ENCODE results near the gene OR2AG1. TPM values are rescaled to one million over a fixed set of nuclear protein-coding genes. Genes with fewer than 3 reads are reported as not detected.

OR2AG1 gene
- total and polyA plus RNA-seq, 12 donors = not detected

DNA sequence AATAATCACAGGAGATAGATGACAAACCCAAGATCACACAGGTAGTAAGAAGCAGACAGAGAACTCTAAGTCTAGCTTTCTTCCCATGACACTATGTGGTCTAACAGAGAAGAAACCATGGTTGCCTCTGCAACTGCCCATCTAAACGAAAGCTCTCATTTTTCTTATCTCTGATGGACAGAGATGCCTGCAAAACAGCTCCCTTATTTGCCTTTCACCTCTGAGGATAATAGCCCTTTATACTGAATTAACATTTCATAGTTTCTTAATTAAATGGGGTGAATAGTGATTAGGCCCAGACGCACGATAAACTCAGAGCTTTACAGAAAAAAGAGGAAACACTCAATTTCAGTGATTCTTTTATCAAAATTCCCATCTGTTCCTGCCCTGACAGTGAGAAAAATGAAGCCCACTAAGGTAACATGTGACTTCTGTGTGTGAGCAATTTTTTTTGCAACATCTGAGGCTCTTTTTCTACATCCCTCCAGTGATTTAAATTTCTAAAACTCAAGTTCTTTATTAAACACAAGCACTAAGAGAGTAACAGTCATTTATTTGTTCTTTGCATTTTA, 35.6 kb upstream of the OR2AG1 start:
- TF ChIP-seq, protein P1, sequence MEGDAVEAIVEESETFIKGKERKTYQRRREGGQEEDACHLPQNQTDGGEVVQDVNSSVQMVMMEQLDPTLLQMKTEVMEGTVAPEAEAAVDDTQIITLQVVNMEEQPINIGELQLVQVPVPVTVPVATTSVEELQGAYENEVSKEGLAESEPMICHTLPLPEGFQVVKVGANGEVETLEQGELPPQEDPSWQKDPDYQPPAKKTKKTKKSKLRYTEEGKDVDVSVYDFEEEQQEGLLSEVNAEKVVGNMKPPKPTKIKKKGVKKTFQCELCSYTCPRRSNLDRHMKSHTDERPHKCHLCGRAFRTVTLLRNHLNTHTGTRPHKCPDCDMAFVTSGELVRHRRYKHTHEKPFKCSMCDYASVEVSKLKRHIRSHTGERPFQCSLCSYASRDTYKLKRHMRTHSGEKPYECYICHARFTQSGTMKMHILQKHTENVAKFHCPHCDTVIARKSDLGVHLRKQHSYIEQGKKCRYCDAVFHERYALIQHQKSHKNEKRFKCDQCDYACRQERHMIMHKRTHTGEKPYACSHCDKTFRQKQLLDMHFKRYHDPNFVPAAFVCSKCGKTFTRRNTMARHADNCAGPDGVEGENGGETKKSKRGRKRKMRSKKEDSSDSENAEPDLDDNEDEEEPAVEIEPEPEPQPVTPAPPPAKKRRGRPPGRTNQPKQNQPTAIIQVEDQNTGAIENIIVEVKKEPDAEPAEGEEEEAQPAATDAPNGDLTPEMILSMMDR (IDR thresholded peaks at IDR 0.05) = no peak
- no peak for TF ChIP-seq POLR2A (IDR thresholded peaks at IDR 0.05)
- Histone ChIP-seq H3K4me1 (replicated peaks in 1 of 2) (no peaks in the 10 kb centered on the region), H3K27ac (no peak overlapping the region), H3K27me3 (no peaks in the 10 kb centered on the region), H3K9me3 (replicated peaks in 1 of 3) (no peaks in the 10 kb centered on the region), H3K4me3 (no peak overlapping the region), H3K36me3 (replicated peaks in 1 of 2) (no peaks in the 10 kb centered on the region)
- 55 to 74% (median 57%) methylated on average over 3 of the region's 3 CpGs for WGBS, 4 donors
- no peak for DNase-seq
- intact Hi-C loops (cut with DNase I) = no loop called here

- H3K27me3 ChIP-seq = no peaks in the 10 kb centered on the region
- no peaks in the 10 kb centered on the region for H3K36me3 ChIP-seq (replicated peaks in 1 of 2)
- H3K4me3 ChIP-seq = no peak overlapping the region
- intact Hi-C loops (cut with DNase I) = no loop called here
- TF ChIP-seq, protein P1 (IDR thresholded peaks at IDR 0.05) = peak; percentile 51 to 83 (median 59)
- TF ChIP-seq POLR2A (IDR thresholded peaks at IDR 0.05) = no peak
- 5 to 11% (median 6%) methylated on average over 5 of the region's 5 CpGs for WGBS, 4 donors
- no peaks in the 10 kb centered on the region for H3K9me3 ChIP-seq (replicated peaks in 1 of 3)
- no peaks in the 10 kb centered on the region for H3K4me1 ChIP-seq (replicated peaks in 1 of 2)
- peak in 5 of 7 donors; percentile 21 to 41 (median 30) for DNase-seq
- H3K27ac ChIP-seq = no peak overlapping the region
These were observed 27.4 kb upstream of the OR2AG1 start for GRCh38 chr11:6755303-6755952.

DNA sequence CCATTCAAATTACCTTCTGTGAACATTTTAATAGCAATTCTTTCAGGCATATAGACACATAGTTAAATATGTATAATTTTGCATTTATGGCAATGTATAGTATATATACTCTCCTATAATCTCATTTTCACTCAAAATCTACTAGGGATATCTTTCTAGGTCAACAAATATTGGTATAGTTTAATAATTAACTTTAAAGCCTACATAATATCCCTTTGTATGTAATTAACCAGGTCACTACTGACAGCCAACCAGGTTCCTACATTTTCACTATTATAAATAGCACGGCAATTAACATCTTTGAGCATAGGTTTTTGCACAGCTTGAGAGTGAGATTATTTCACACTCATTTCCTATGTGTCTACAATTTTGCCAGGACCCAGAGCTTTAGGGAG, 26.9 kb upstream of the OR2AG1 start:
- Histone ChIP-seq H3K36me3 (replicated peaks in 1 of 2) (no peaks in the 10 kb centered on the region), H3K4me1 (replicated peaks in 1 of 2) (no peaks in the 10 kb centered on the region), H3K27me3 (no peaks in the 10 kb centered on the region), H3K9me3 (replicated peaks in 1 of 3) (no peaks in the 10 kb centered on the region), H3K4me3 (no peak overlapping the region), H3K27ac (no peak overlapping the region)
- WGBS, 4 donors = 58 to 84% (median 74%) methylated on average over 1 of the region's 1 CpG
- TF ChIP-seq POLR2A (IDR thresholded peaks at IDR 0.05) = no peak
- TF ChIP-seq, protein P1 (IDR thresholded peaks at IDR 0.05) = no peak
- intact Hi-C loops (cut with DNase I) = no loop called here
- DNase-seq = no peak

DNA sequence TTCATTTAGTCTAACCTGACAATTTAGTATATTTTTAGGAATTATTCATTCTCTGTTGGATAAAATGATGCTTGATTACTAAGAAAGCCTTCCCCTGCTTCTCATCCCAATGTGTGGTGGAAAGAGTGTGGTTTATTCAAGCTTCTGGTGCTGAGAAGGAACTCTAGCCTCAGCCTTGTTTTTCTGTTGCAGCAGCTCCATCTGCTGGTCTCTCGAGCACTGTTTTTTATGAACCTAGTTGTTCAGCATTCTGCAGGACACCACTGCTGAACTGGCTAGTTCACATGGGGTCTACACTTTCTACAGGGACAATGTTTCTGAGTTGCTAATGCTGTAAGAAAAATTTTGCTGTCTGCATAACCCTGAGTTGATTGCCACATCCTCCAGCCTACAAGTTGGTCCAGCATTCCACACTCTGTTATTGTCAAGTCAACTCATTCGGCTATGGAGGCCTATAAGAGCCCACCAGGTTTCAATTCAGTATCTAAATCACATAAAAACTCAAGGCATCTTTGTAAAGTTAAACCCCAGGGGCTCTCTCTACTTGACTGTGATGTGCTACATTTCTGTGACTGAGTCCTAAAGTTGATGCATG, 25.4 kb upstream of the OR2AG1 start:
- Histone ChIP-seq H3K4me3 (no peak overlapping the region), H3K9me3 (replicated peaks in 1 of 3) (no peaks in the 10 kb centered on the region), H3K4me1 (replicated peaks in 1 of 2) (no peaks in the 10 kb centered on the region), H3K27ac (no peak overlapping the region), H3K36me3 (replicated peaks in 1 of 2) (no peaks in the 10 kb centered on the region), H3K27me3 (no peaks in the 10 kb centered on the region)
- no peak for TF ChIP-seq POLR2A (IDR thresholded peaks at IDR 0.05)
- TF ChIP-seq, protein P1 (IDR thresholded peaks at IDR 0.05) = peak; percentile 19 to 65 (median 61)
- DNase-seq = peak; percentile 42 to 81 (median 52)
- intact Hi-C loops (cut with DNase I) = no loop called here
- WGBS, 4 donors = 50 to 52% (median 50%) methylated on average over 2 of the region's 2 CpGs
